HG02973 (cell line): ENCODE results near the gene STN1.

Source experiments
- ATAC-seq: cut with Tn5 transposase; IDR thresholded peaks from one replicate; pipeline ENCODE4 v1.9.1; 2021; ENCODE audit warnings: moderate library complexity; ENCODE audit not compliant: unreplicated experiment

The STN1 gene

GRCh38 chr10:103870516-103870915, 47.5 kb downstream of the STN1 start:
- no peak for ATAC-seq

- no peak for ATAC-seq
Measured at GRCh38 chr10:103869336-103869735, 48.6 kb downstream of the STN1 start.

- no peak for ATAC-seq
Measured at GRCh38 chr10:103868200-103868599, 49.8 kb downstream of the STN1 start.

- ATAC-seq, result no peak
Measured at GRCh38 chr10:103861505-103861904, 56.5 kb downstream of the STN1 start.

- peak; percentile 55 for ATAC-seq
Measured at GRCh38 chr10:103859161-103860086, 58.6 kb downstream of the STN1 start.

GRCh38 chr10:103858360-103858759, 59.6 kb downstream of the STN1 start:
- ATAC-seq, result no peak

- ATAC-seq, result no peak
Measured at GRCh38 chr10:103856797-103857170, 61.2 kb downstream of the STN1 start.

- ATAC-seq, result no peak
Measured at GRCh38 chr10:103855852-103856796, 61.9 kb downstream of the STN1 start.

GRCh38 chr10:103855424-103855823, 62.6 kb downstream of the STN1 start, which contains the start of gene SH3PXD2A:
Gene SH3PXD2A, minus strand, starts transcription at chr10:103855576. Its CDS starts 310 bp downstream, at chr10:103855266.
- ATAC-seq, result no peak

GRCh38 chr10:103854686-103855391, 63.1 kb downstream of the STN1 start:
- ATAC-seq, result no peak

- ATAC-seq, result no peak
Measured at GRCh38 chr10:103854265-103854685, 63.7 kb downstream of the STN1 start.

GRCh38 chr10:103853428-103854264, 64.3 kb downstream of the STN1 start:
- ATAC-seq, result no peak

GRCh38 chr10:103852856-103853255, 65.1 kb downstream of the STN1 start:
- no peak for ATAC-seq

- no peak for ATAC-seq
Measured at GRCh38 chr10:103852189-103852711, 65.7 kb downstream of the STN1 start.

- ATAC-seq, result no peak
Measured at GRCh38 chr10:103851261-103851660, 66.7 kb downstream of the STN1 start.

- no peak for ATAC-seq
Measured at GRCh38 chr10:103850572-103850895, 67.5 kb downstream of the STN1 start.

GRCh38 chr10:103849880-103850571, 68.0 kb downstream of the STN1 start:
- ATAC-seq, result no peak

- ATAC-seq, result no peak
Measured at GRCh38 chr10:103849212-103849877, 68.6 kb downstream of the STN1 start.
